CD4-positive, alpha-beta memory T cell (primary cell): ENCODE data around the gene SEC14L5. TPM values are rescaled to one million over a fixed set of nuclear protein-coding genes. Genes with fewer than 3 reads are reported as not detected.
"Not testable (repeated sequence)": the region's sequence is repeated elsewhere in the genome, so short reads cannot be mapped to it uniquely, and the experiment has no call there.

Experiments used
- CTCF ChIA-PET: fragments of 350-600 bp; sonication (Branson Sonifier 250); formaldehyde crosslinking; loops from one replicate; lab custom pipeline; 2021; ENCODE audit warnings: inconsistent platforms; ENCODE audit not compliant: partially characterized antibody; lab: Charles Lee
- POLR2A ChIA-PET: fragments of 350-600 bp; sonication (Branson Sonifier 250); formaldehyde crosslinking; loops from one replicate; lab custom pipeline; 2021; ENCODE audit not compliant: partially characterized antibody; lab: Charles Lee
- DNase-seq, 5 donors: peaks; one replicate each; pipeline versions ENCODE4 v3.0.0 to v3.0.0-alpha.2; 2020 to 2022; ENCODE audit warnings: mixed read lengths in 1 of 5
- H3K27ac ChIP-seq: one replicate; pipeline ENCODE4 v1.7.0; 2013; ENCODE audit warnings: low read depth, low read length
- H3K27me3 ChIP-seq: 2 replicates; pipeline ENCODE4 v1.7.0; 2013; ENCODE audit warnings: mild to moderate bottlenecking, low read length, moderate library complexity; ENCODE audit not compliant: insufficient read depth
- H3K36me3 ChIP-seq: 2 replicates; pipeline ENCODE4 v1.7.0; 2013; ENCODE audit warnings: mild to moderate bottlenecking, low read length, moderate library complexity; ENCODE audit not compliant: insufficient read depth
- H3K4me1 ChIP-seq: 2 replicates; pipeline ENCODE4 v1.7.0; 2013; ENCODE audit warnings: mild to moderate bottlenecking, low read length, moderate library complexity; ENCODE audit not compliant: insufficient read depth
- H3K4me3 ChIP-seq, 2 donors: one replicate each; pipeline ENCODE4 v1.7.0; 2013; ENCODE audit warnings: low read length in 2 of 2, mild to moderate bottlenecking in 1 of 2
- H3K9me3 ChIP-seq, 2 donors: one replicate each; pipeline ENCODE4 v1.7.0; 2013; ENCODE audit warnings: low read length in 2 of 2, control low read depth in 1 of 2; ENCODE audit not compliant: control insufficient read depth in 1 of 2
- H3K27ac Mint-ChIP-seq, 7 donors: one replicate each; pipeline ENCODE4 v1.8.0; 2020 to 2021; ENCODE audit warnings: mixed read lengths in 7 of 7, mild to moderate bottlenecking in 6 of 7, inconsistent platforms in 3 of 7, moderate library complexity in 3 of 7
- H3K27me3 Mint-ChIP-seq, 2 donors: one replicate each; pipeline ENCODE4 v1.8.0; 2020 to 2021; ENCODE audit warnings: mixed read lengths in 2 of 2
- H3K36me3 Mint-ChIP-seq, 2 donors: one replicate each; pipeline ENCODE4 v1.8.0; 2020 to 2021; ENCODE audit warnings: mixed read lengths in 2 of 2, inconsistent platforms in 1 of 2, mild to moderate bottlenecking in 1 of 2
- H3K4me1 Mint-ChIP-seq, 4 donors: one replicate each; pipeline ENCODE4 v1.8.0; 2020 to 2021; ENCODE audit warnings: mixed read lengths in 4 of 4, mild to moderate bottlenecking in 1 of 4
- H3K4me3 Mint-ChIP-seq, 8 donors: one replicate each; pipeline ENCODE4 v1.8.0; 2020 to 2021; ENCODE audit warnings: mixed read lengths in 8 of 8, mild to moderate bottlenecking in 7 of 8, moderate library complexity in 6 of 8, inconsistent platforms in 3 of 8
- H3K9me3 Mint-ChIP-seq, 8 donors: one replicate each; pipeline ENCODE4 v1.8.0; 2020 to 2021; ENCODE audit warnings: mixed read lengths in 8 of 8, mild to moderate bottlenecking in 5 of 8, inconsistent platforms in 3 of 8, moderate library complexity in 1 of 8
- intact Hi-C: fragments of 100-400 bp; cut with micrococcal nuclease; formaldehyde crosslinking; loops from one replicate; pipeline ENCODE4 v1.15.1; 2023
- polyA plus RNA-seq, 2 donors: library from polyadenylated mRNA; unstranded; fragments of 300-500 nt; fragmentation: Illumina TruSeq; gene quantifications; one replicate each; pipeline ENCODE4 v1.2.3, GENCODE V29; 2021
- total RNA-seq, 2 experiments: library from RNA; stranded (reverse); gene quantifications; one replicate each; pipeline ENCODE4 v1.2.3, GENCODE V29; 2021

The SEC14L5 gene
- total and polyA plus RNA-seq, 4 experiments from 2014 or later = not detected

DNA sequence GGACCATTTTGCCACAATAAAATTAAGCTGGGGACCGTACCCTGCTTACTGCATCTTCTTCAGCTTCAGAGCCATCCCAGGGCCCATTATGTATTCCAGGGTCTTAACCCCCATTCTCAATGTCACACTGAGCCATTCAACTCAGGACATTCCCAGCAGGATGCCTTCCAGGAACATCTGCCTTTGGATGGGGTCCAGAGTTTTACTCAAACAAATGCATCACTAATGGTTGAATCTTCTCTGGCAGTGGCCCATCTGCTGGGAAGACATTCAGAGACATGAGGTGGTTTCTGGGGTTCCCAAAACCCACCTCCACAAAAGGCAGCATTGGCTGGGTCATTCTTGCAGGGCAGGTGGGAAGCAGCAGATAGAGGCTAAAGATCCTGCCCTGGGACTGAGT, 3.4 kb upstream of the SEC14L5 start:
- Mint-ChIP-seq H3K36me3 (no peaks in the 10 kb centered on the region), H3K27me3 (peaks cover 19 to 26% of the 10 kb centered on the region in 2 donors), H3K9me3 (no peaks in the 10 kb centered on the region), H3K4me1 (peaks cover 12 to 28% (median 20%) of the 10 kb centered on the region in 4 donors), H3K27ac (no peak overlapping the region), H3K4me3 (no peak overlapping the region)
- ChIA-PET CTCF (interaction anchor here (1.2 to 1.5 kb wide), 2 partner anchors 1015 to 1017 kb away, joined by 3 read pairs; no protein-coding TSS in a partner anchor), POLR2A (no interaction called here)
- Histone ChIP-seq H3K4me3 (no peak overlapping the region), H3K36me3 (no peaks in the 10 kb centered on the region), H3K27ac (no peak overlapping the region), H3K4me1 (peaks cover 16% of the 10 kb centered on the region), H3K27me3 (peaks cover 11% of the 10 kb centered on the region), H3K9me3 (no peaks in the 10 kb centered on the region)
- DNase-seq = no peak
- intact Hi-C loops = loop anchor here (5.0 to 10.0 kb wide), 3 partner anchors 602 to 1020 kb away; partner anchors contain the start of gene PAM16

DNA sequence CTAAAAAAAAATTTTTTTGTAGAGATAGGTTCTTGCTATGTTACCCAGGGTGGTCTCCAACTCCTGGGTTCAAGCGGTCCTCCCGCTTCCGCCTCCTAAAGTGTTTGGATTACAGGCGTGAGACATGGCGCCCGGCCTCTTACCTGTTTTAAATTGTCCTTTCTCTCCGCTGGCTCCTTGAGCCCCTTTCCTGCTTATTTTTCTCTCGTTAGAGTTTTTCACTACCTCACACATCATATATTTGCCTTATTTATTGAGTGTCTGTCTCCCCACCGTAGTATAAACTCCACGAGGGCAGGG, 760 bp upstream of the SEC14L5 start:
- Histone ChIP-seq H3K27me3 (peaks cover 11% of the 10 kb centered on the region), H3K36me3 (no peaks in the 10 kb centered on the region), H3K27ac (no peak overlapping the region), H3K4me3 (peak overlapping the region; percentile 23 to 39), H3K9me3 (no peaks in the 10 kb centered on the region), H3K4me1 (peaks cover 16% of the 10 kb centered on the region)
- Mint-ChIP-seq H3K27me3 (peaks cover 20 to 30% of the 10 kb centered on the region in 2 donors), H3K27ac (peak overlapping the region in 4 of 7 donors; percentile 1 to 77 (median 66)), H3K4me3 (peak overlapping the region; percentile 78 to 92 (median 86)), H3K9me3 (no peaks in the 10 kb centered on the region), H3K36me3 (no peaks in the 10 kb centered on the region), H3K4me1 (peaks cover 12 to 28% (median 20%) of the 10 kb centered on the region in 4 donors)
- no peak for DNase-seq
- intact Hi-C loops = loop anchor here (5.0 to 10.0 kb wide), 3 partner anchors 605 to 1023 kb away; partner anchors contain the start of gene PAM16
- ChIA-PET CTCF (interaction anchor here (0.9 to 1.5 kb wide), 2 partner anchors 223 to 409 kb away, joined by 3 to 4 read pairs; partner anchors contain the start of gene DNAAF8), POLR2A (no interaction called here)

GRCh38 chr16:4958510-4959438, 644 bp downstream of the SEC14L5 start:
- Histone ChIP-seq H3K4me3 (peak overlapping the region in 1 of 2 donors; percentile 45), H3K27ac (no peak overlapping the region), H3K36me3 (no peaks in the 10 kb centered on the region), H3K4me1 (peaks cover 16% of the 10 kb centered on the region), H3K27me3 (peaks cover 11% of the 10 kb centered on the region), H3K9me3 (no peaks in the 10 kb centered on the region)
- no peaks in the 10 kb centered on the region for H3K9me3 Mint-ChIP-seq
- POLR2A ChIA-PET = interaction anchor here (0.5 kb wide), 1 partner anchor 771 kb away, joined by 3 read pairs; no protein-coding TSS in a partner anchor
- peaks cover 18 to 27% of the 10 kb centered on the region in 2 donors for H3K27me3 Mint-ChIP-seq
- H3K27ac Mint-ChIP-seq = peak overlapping the region in 1 of 7 donors; percentile 57
- peaks cover 12 to 28% (median 20%) of the 10 kb centered on the region in 4 donors for H3K4me1 Mint-ChIP-seq
- intact Hi-C loops = loop anchor here (1.0 to 10.0 kb wide), 5 partner anchors 111 to 1024 kb away; partner anchors contain the start of genes GLYR1, PAM16 and UBN1
- CTCF ChIA-PET = no interaction called here
- H3K36me3 Mint-ChIP-seq = no peaks in the 10 kb centered on the region
- DNase-seq = peak in 1 of 5 donors; percentile 11
- H3K4me3 Mint-ChIP-seq = peak overlapping the region in 7 of 8 donors; percentile 2 to 86 (median 67)

GRCh38 chr16:4960579-4960978, 2.4 kb downstream of the SEC14L5 start:
- CTCF ChIA-PET = no interaction called here

DNA sequence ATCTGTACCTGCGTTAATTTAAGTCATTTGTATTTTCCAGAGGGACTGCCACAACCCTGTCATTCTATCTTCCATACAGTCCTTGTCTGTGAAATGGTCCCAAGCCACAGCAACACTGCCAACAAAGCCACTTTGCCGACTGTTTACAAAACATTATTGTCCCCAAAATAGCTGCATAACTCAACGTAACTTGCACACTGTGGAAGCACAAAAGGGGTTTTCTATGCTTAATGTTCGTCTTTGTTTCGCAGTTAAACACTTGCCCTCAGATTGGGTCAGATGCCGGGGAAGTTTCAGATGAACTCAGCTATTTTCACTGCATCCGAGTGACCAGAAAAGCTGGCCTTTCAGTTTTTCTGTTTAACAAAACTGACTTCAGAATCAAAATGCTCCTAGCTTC, 4.6 kb downstream of the SEC14L5 start:
- H3K4me3 Mint-ChIP-seq = no peak overlapping the region
- H3K4me3 ChIP-seq = no peak overlapping the region
- DNase-seq = no peak
- ChIA-PET CTCF (no interaction called here), POLR2A (no interaction called here)
- H3K9me3 Mint-ChIP-seq = no peaks in the 10 kb centered on the region
- H3K9me3 ChIP-seq = no peaks in the 10 kb centered on the region
- no peaks in the 10 kb centered on the region for H3K36me3 ChIP-seq
- peaks cover 7 to 17% (median 11%) of the 10 kb centered on the region in 4 donors for H3K4me1 Mint-ChIP-seq
- intact Hi-C loops = no loop called here
- H3K27ac Mint-ChIP-seq = no peak overlapping the region
- H3K4me1 ChIP-seq = peaks cover 10% of the 10 kb centered on the region
- H3K27ac ChIP-seq = no peak overlapping the region
- H3K36me3 Mint-ChIP-seq = no peaks in the 10 kb centered on the region
- H3K27me3 Mint-ChIP-seq = peaks cover 12 to 14% of the 10 kb centered on the region in 2 donors
- H3K27me3 ChIP-seq = peaks cover 11% of the 10 kb centered on the region

More at GRCh38 chr16:4960579-4960978, 2.4 kb downstream of the SEC14L5 start:
- Histone ChIP-seq H3K9me3 (no peaks in the 10 kb centered on the region), H3K27ac (no peak overlapping the region), H3K27me3 (peaks cover 11% of the 10 kb centered on the region), H3K4me1 (peaks cover 16% of the 10 kb centered on the region), H3K36me3 (no peaks in the 10 kb centered on the region), H3K4me3 (no peak overlapping the region)
- Mint-ChIP-seq H3K9me3 (no peaks in the 10 kb centered on the region), H3K27me3 (peaks cover 16 to 23% of the 10 kb centered on the region in 2 donors), H3K4me3 (no peak overlapping the region), H3K4me1 (peaks cover 12 to 28% (median 20%) of the 10 kb centered on the region in 4 donors), H3K36me3 (no peaks in the 10 kb centered on the region), H3K27ac (no peak overlapping the region)
- intact Hi-C loops = no loop called here
- POLR2A ChIA-PET = no interaction called here
- DNase-seq = no peak

DNA sequence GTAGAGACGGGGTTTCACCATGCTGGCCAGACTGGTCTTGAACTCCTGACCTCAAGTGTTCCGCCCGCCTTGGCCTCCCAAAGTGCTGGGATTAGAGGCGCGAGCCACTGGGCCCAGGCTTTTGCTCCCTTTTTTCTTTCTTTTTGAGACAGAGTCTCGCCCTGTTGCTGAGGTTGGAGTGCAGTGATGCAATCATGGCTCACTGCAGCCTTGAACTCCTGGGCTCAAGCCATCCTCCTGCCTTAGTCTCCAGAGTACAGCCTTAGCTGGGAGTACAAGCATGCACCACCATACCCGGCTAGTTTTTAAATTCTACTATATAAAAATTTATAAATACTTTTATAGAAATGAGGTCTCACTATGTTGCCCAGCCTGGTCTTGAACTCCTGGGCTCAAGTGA, 5.4 kb downstream of the SEC14L5 start:
- not testable (repeated sequence) for H3K36me3 Mint-ChIP-seq, H3K9me3 Mint-ChIP-seq
- peaks cover 8 to 13% of the 10 kb centered on the region in 2 donors for H3K27me3 Mint-ChIP-seq

More for the DNA sequence above, 5.4 kb downstream of the SEC14L5 start:
- DNase-seq, CTCF ChIA-PET, H3K36me3 ChIP-seq, H3K4me3 Mint-ChIP-seq, H3K4me1 ChIP-seq, intact Hi-C loops, H3K27me3 ChIP-seq, H3K4me3 ChIP-seq, H3K9me3 ChIP-seq, H3K27ac Mint-ChIP-seq, H3K4me1 Mint-ChIP-seq, POLR2A ChIA-PET, H3K27ac ChIP-seq: not testable (repeated sequence)
